ENCODE measurements around the gene GATA3.

The GATA3 gene

GRCh38 chr10:8100366-8100765 is 45.9 kb downstream of the GATA3 start:
- no peak for DNase-seq (ENCODE audit: low read depth in 1 of 2, low spot score in 1 of 2)

DNA sequence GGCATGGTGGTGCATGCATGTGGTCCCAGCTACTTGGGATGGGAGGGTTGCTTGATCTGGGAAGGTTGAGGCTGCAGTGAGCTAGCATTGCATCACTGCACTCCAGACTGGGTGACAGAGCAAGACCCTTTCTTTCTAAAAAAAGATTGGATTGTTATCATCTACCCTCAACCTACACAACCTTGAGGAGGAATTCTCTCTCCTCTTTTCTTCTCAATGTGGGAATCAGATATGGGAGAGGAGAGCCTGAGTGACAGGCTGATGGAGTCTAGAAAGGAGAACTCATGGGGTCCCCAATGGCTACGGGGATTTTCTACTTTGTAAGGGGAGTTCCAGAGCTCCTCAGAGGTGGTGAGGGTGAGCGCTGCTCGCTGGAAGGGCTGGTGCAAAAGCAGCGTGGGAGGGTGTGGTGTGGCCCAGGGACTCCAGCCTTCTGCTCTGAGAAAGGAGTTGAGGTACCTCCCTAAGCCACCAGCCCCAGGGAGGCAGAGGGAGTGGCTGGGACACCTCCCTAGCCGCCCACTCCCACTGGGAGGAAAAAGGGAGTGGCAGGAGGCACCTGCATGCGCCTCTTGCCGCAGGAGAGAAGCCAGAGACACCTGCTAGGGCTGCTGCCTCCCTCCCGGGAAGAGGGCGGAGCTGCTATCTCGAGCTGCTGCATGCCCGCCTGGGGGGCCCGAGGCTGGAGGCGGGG is 48.4 kb downstream of the GATA3 start:
- no peak for DNase-seq (ENCODE audit: low read depth in 1 of 2, low spot score in 1 of 2)

GRCh38 chr10:8103543-8103942 is 49.1 kb downstream of the GATA3 start:
- no peak for DNase-seq (ENCODE audit: low read depth in 1 of 2, low spot score in 1 of 2)

DNA sequence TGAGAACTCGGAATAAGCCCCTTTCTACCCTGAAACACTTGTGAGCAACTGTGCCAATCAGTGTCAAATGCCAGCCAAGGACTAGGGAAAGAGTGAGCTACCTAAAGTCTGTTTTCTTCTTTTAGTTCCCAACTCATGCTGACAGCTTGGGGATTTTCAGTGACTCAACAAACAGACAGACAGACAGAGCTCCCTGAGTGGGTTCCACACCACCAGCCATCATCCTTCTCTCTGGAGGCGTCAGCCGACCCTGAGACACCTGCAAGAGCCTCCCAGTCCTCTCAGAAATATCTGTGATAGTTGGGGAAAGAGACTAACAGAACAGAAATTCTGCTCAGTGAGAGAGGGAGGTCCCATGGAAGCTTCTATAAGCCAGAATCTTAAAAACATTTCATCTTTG is 49.5 kb downstream of the GATA3 start:
- DNase-seq (ENCODE audit: low read depth in 1 of 2, low spot score in 1 of 2) = no peak

- no peak for DNase-seq (ENCODE audit: low read depth in 1 of 2, low spot score in 1 of 2)
These were observed 50.2 kb downstream of the GATA3 start for GRCh38 chr10:8104721-8105120.

- no peak for DNase-seq (ENCODE audit: low read depth in 1 of 2, low spot score in 1 of 2)
These were observed 51.4 kb downstream of the GATA3 start for GRCh38 chr10:8105932-8106331.

GRCh38 chr10:8112230-8112905 is 57.9 kb downstream of the GATA3 start:
- DNase-seq (ENCODE audit: low read depth in 1 of 2, low spot score in 1 of 2) = no peak

GRCh38 chr10:8112942-8113442 is 58.5 kb downstream of the GATA3 start:
- DNase-seq (ENCODE audit: low read depth in 1 of 2, low spot score in 1 of 2) = no peak

- no peak for DNase-seq (ENCODE audit: low read depth in 1 of 2, low spot score in 1 of 2)
These were observed 59.1 kb downstream of the GATA3 start for GRCh38 chr10:8113616-8114015.

DNA sequence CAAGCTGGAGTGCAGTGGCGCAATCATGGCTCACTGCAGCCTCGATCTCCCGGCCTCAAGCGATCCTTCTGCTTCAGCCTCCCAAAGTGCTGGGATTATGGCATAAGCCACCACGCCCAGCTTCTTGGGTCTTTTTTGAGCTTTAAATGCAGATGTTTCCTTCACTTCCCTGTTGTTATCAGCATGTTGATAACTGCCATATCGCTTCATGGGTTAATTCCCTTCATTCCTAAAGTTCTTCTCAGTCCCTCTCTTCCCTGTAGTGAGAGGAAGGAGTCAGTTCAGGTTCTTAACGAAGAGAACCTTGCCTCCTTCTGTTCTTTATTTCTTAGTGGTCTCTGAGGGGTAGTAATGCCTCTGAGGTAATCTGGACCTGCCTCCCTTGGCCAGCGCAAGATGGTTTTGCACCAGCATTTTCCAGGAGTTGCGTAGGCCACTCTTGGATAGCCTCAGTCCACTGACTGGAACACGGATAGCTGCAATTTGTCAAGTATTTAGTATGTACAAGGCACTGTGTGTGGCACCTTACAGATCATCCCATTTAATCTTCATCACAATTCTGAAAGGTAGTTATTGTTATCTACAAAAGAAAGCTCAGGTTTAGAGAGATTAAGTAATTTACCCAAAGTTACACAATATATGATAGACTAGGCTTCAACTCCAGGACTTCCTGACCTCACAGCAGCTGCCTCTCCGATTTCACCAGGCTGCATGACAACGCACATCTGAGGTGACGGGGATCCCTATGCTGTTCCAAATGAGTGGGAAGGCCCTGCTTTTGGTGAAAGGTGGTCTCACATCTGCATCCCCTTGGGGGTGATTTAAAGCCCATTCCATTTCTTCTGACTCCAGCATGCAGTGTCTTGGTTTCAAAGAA is 60.5 kb downstream of the GATA3 start:
- no peak for DNase-seq (ENCODE audit: low read depth in 1 of 2, low spot score in 1 of 2)

GRCh38 chr10:8115618-8115980 is 61.1 kb downstream of the GATA3 start:
- DNase-seq (ENCODE audit: low read depth in 1 of 2, low spot score in 1 of 2) = no peak

- no peak for DNase-seq (ENCODE audit: low read depth in 1 of 2, low spot score in 1 of 2)
These were observed 62.0 kb downstream of the GATA3 start for GRCh38 chr10:8116474-8116873.

GRCh38 chr10:8116926-8117493 is 62.5 kb downstream of the GATA3 start:
- DNase-seq (ENCODE audit: low read depth in 1 of 2, low spot score in 1 of 2) = no peak

- DNase-seq (ENCODE audit: low read depth in 1 of 2, low spot score in 1 of 2) = no peak
These were observed 66.9 kb downstream of the GATA3 start for GRCh38 chr10:8121201-8121890.

DNA sequence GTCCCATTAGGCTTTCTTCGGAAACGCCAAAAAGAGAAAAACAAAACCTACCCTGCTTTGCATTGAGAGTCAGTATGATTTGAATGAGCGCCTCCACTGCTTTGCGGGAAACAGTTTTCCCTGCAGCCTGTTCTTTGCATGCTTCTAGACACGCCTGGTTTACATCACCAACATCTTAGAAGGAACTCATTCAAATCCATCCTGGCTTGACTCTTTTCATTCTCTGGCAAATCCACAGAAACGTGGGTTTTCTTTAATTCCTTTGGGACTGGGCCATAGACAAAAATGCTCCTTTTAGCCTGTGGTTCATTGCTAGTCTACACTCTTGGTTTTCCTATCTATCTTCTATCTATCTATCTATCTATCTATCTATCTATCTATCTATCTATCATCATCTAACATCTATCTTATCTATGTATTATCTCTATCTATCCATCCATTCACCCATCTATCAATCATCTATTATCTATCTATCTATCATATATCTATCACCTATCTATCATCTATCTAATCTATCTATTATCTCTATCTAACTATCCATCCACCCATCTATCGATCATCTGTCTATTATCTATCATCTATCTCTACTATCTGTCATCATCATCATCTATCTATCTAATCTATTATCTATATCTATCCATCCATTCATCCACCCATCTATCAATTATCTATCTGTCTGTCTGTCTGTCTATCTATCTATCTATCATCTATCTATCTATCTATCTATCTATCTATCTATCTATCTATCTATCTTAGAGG is 68.3 kb downstream of the GATA3 start:
- no peak for DNase-seq (ENCODE audit: low read depth in 1 of 2, low spot score in 1 of 2)

DNA sequence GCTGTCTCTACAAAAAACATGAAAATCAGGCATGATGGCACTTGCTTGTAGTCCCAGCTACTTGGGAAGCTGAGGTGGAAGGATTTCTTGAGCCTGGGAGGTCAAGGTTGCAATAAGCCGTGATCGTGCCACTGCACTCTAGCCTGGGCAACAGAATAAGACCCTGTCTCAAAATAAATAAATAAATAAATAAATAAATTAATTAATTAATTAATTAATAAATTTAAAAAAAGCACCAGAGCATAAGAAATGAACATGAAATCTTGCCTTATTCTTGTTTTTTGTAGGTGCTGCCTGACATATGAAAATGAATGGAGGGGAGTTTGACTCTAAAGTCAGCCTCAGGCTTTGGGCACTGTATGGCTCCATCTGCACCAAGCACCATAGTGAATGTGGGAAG is 69.9 kb downstream of the GATA3 start:
- DNase-seq (ENCODE audit: low read depth in 1 of 2, low spot score in 1 of 2) = no peak
